Fibroblast of gingiva (primary cell): ENCODE data around the gene KRTAP9-2.
"Not testable (repeated sequence)": the region's sequence is repeated elsewhere in the genome, so short reads cannot be mapped to it uniquely, and the experiment has no call there.

Experiments
- DNase-seq: peaks from one replicate; pipeline ENCODE4 v3.0.0-alpha.2; 2011; ENCODE audit warnings: low read depth

Gene KRTAP9-2

GRCh38 chr17:41237116-41237515 lies 10.7 kb downstream of the KRTAP9-2 start:
- not testable (repeated sequence) for DNase-seq

DNA sequence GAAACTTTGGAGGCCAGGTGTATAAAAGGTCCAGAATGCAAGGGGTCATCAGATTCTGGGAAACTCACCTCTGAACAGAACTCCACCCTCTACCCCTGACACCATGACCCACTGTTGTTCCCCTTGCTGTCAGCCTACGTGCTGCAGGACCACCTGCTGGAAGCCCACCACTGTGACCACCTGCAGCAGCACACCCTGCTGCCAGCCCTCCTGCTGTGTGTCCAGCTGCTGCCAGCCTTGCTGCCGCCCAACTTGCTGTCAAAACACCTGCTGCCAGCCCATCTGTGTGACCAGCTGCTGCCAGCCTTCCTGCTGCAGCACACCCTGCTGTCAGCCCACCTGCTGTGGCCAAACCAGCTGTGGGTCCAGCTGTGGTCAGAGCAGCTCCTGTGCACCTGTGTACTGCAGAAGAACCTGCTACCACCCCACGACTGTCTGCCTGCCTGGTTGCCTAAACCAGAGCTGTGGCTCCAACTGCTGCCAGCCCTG lies 11.5 kb downstream of the KRTAP9-2 start, which contains the start of gene KRTAP9-8:
TSS of gene KRTAP9-8 (plus strand) at position 51 of the 489 bp plus-strand sequence. CDS start at position 104, 53 bp downstream.
- not testable (repeated sequence) for DNase-seq

DNA sequence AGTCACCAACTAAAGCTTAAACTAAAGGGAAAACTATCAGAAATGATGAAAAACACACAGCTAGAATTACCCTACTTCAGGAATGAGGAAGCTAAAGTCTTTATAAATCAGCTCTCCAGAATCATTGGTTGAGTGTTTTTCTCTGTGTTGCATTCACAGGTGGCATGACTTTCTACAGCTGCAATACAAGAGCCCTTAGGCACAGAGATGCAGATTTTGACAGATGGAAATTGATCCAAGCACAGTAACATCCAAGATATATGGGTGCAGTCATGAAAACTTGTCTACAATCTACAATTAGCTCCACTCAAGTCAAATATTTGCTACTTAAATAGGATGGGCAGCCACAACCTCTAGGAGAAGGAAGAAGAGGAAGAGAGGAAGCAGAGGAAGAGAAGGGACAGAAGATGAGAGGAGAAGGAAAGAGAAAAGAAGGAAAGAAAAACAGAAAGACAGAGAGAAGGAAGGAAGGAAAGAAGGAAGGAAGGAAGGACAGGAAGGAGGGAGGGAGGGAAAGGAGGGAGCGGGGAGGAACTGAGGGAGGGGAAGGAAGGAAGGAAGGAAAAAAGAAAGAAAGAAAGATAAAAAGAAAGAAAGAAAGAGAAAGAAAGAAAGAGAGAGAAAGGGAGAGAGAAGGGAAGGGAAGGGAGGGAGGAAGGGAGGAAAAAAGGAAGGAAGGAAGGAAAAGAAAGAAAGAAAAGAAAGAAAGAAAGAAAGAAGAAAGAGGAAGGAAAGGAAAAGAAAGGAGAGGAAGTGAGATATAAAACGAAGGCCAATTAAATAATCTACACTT lies 20.7 kb downstream of the KRTAP9-2 start:
- not testable (repeated sequence) for DNase-seq

- DNase-seq: not testable (repeated sequence)
Observed at GRCh38 chr17:41249637-41250240, 23.3 kb downstream of the KRTAP9-2 start, which contains the start of gene KRTAP9-4. Gene KRTAP9-4, plus strand, starts transcription at chr17:41249687. Its CDS starts 34 bp downstream, at chr17:41249721.

DNA sequence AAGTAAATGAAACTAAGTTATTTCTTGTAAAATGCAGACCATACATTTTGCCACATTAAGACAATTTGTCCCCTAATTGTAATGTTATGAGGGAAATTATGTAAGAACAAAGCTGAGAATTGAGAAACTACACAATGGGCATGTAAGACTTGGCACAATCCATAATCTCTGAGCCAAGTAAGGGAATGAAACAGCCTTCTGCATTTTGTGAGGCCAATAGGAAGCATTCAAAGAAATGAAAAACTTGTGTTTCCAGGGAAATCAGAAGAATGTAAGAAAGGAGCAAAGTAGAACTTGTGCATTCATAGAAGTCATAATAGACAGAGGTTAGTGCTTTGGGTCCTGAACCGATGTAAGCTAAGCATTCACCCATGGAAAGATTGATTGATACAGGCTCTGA lies 24.8 kb downstream of the KRTAP9-2 start:
- peak; percentile 55 for DNase-seq

GRCh38 chr17:41254861-41255260 lies 28.4 kb downstream of the KRTAP9-2 start:
- DNase-seq: no peak

DNA sequence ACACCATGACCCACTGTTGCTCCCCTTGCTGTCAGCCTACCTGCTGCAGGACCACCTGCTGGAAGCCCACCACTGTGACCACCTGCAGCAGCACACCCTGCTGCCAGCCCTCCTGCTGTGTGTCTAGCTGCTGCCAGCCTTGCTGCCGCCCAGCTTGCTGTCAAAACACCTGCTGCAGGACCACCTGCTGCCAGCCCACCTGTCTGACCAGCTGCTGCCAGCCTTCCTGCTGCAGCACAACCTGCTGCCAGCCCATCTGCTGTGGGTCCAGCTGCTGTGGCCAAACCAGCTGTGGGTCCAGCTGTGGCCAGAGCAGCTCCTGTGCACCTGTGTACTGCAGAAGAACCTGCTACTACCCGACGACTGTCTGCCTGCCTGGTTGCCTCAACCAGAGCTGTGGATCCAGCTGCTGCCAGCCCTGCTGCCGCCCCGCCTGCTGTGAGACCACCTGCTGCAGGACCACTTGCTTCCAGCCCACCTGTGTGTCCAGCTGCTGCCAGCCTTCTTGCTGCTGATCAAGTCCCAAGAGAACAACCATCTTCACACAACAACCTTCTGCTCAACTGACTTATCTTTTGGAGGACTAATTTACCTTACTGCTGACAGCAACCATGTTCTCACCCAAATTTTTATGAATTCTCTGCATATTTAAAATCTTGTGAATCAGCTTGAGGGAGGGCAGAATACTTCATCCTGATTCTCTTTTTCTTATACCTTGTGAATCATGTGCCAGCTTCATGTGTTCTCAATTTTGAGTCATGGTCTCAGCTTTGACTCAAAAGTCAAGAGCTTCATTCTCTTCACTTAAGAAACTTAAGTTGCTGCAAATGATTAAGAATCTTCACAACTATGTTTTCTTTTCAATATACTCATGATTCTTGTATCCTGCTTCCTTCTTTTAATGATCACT lies 29.2 kb downstream of the KRTAP9-2 start, which contains the start of gene KRTAP9-9:
TSS of gene KRTAP9-9 (plus strand) at position 4 of the 910 bp plus-strand sequence.
- DNase-seq: peak; percentile 9

DNA sequence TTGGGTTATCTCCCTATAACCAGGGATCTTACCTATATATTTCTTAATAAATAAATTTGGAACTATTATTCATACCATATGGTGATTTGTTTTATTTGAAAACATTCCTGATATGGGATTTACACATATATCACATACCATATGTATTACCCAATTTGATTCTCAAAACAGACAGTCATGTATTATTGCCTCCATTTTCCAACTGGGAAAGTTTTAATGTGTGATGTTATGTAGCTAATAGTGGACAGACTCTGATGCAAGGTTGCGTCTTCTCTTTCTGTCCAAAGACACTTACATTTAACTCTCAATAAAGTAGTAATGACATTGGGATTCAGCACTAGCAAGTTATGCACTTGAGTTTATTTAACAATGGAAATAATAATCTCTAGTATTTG lies 29.8 kb downstream of the KRTAP9-2 start:
- peak; percentile 9 for DNase-seq

GRCh38 chr17:41258406-41258805 lies 32.0 kb downstream of the KRTAP9-2 start:
- peak; percentile 76 for DNase-seq

DNA sequence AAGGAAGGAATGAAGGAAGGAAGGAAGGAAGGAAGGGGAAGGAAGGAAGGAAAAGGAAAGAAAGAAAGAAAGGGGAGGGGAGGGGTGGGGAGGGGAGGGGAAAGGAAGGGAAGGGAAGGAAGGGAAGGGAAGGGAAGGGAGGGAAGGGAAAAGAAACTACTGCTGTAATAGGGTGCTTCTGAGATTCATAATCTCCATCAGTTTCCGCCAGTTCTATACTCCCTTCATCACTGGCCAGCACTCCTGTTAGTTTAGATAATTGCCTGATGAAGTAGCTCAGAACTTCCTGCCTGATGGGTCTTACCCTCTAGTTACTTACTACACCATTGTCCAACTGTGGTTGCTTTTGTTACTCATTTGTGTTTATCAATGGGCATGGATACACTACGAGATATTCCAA lies 36.8 kb downstream of the KRTAP9-2 start:
- peak; percentile 0 for DNase-seq

- DNase-seq: peak; percentile 0
Observed at GRCh38 chr17:41264599-41264998, 38.2 kb downstream of the KRTAP9-2 start.

GRCh38 chr17:41265078-41265477 lies 38.6 kb downstream of the KRTAP9-2 start, which contains the start of gene KRTAP9-6:
Gene KRTAP9-6, plus strand, starts transcription at chr17:41265378. Its CDS starts 0 bp downstream, at chr17:41265378.
- peak; percentile 0 for DNase-seq

GRCh38 chr17:41267711-41268110 lies 41.3 kb downstream of the KRTAP9-2 start:
- DNase-seq: no peak

- not testable (repeated sequence) for DNase-seq
Observed at GRCh38 chr17:41271323-41271722, 44.9 kb downstream of the KRTAP9-2 start.

GRCh38 chr17:41271858-41272257 lies 45.4 kb downstream of the KRTAP9-2 start:
- no peak for DNase-seq

DNA sequence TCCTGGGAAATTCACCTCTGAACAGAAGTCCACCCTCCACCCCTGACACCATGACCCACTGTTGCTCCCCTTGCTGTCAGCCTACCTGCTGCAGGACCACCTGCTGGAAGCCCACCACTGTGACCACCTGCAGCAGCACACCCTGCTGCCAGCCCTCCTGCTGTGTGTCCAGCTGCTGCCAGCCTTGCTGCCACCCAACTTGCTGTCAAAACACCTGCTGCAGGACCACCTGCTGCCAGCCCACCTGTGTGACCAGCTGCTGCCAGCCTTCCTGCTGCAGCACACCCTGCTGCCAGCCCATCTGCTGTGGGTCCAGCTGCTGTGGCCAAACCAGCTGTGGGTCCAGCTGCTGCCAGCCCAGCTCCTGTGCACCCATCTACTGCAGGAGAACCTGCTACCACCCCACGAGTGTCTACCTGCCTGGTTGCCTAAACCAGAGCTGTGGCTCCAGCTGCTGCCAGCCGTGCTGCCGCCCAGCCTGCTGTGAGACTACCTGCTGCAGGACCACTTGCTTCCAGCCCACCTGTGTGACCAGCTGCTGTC lies 49.3 kb downstream of the KRTAP9-2 start, which contains the start of gene KRTAP9-7:
TSS of gene KRTAP9-7 (plus strand) at position 51 of the 543 bp plus-strand sequence. CDS start at position 51, 0 bp downstream.
- not testable (repeated sequence) for DNase-seq
